ENCODE measurements around the gene IGF2BP2.

Gene IGF2BP2

GRCh38 chr3:185716436-185717108 is 108.3 kb downstream of the IGF2BP2 start:
- no peak overlapping the region for H3K9ac ChIP-seq (ENCODE audit: low read length)
- H3K79me2 ChIP-seq (ENCODE audit: low read length) = no peaks in the 10 kb centered on the region
- no peak overlapping the region for H2AFZ ChIP-seq (ENCODE audit: low read depth, low read length)
- no peaks in the 10 kb centered on the region for H3K4me1 ChIP-seq (ENCODE audit: low read length)
- H3K4me3 ChIP-seq (ENCODE audit: low read length) = no peak overlapping the region
- peaks cover 8% of the 10 kb centered on the region; the same call in 1 of the 2 replicates for H3K27me3 ChIP-seq (ENCODE audit: low read depth, low read length)
- H3K36me3 ChIP-seq (replicated peaks; ENCODE audit: low read depth, low read length) = no peaks in the 10 kb centered on the region
- H3K4me2 ChIP-seq (ENCODE audit: low read length) = no peak overlapping the region
- H3K27ac ChIP-seq (ENCODE audit: low read length) = no peak overlapping the region
- H3K9me3 ChIP-seq (ENCODE audit: insufficient read depth, low read length) = no peaks in the 10 kb centered on the region; the same call in 1 of the 2 replicates
- no peak for TF ChIP-seq CTCF (IDR thresholded peaks at IDR 0.05; ENCODE audit: low read depth, low read length)
- TF ChIP-seq EZH2phosphoT487 (IDR thresholded peaks at IDR 0.05; ENCODE audit: low read depth) = no peak
- H4K20me1 ChIP-seq (ENCODE audit: insufficient read depth, low read length) = no peaks in the 10 kb centered on the region

- H3K9me3 ChIP-seq (ENCODE audit: insufficient read depth, low read length) = no peaks in the 10 kb centered on the region; the same call in 1 of the 2 replicates
- no peak overlapping the region for H3K27ac ChIP-seq (ENCODE audit: low read length)
- H3K4me3 ChIP-seq (ENCODE audit: low read length) = no peak overlapping the region
- H3K4me2 ChIP-seq (ENCODE audit: low read length) = no peak overlapping the region
- peaks cover 8% of the 10 kb centered on the region; the same call in 1 of the 2 replicates for H3K27me3 ChIP-seq (ENCODE audit: low read depth, low read length)
- H2AFZ ChIP-seq (ENCODE audit: low read depth, low read length) = no peak overlapping the region
- H3K36me3 ChIP-seq (replicated peaks; ENCODE audit: low read depth, low read length) = no peaks in the 10 kb centered on the region
- no peaks in the 10 kb centered on the region for H3K4me1 ChIP-seq (ENCODE audit: low read length)
- H3K9ac ChIP-seq (ENCODE audit: low read length) = no peak overlapping the region
- H4K20me1 ChIP-seq (ENCODE audit: insufficient read depth, low read length) = no peaks in the 10 kb centered on the region
- no peak for TF ChIP-seq EZH2phosphoT487 (IDR thresholded peaks at IDR 0.05; ENCODE audit: low read depth)
- TF ChIP-seq CTCF (IDR thresholded peaks at IDR 0.05; ENCODE audit: low read depth, low read length) = no peak
- no peaks in the 10 kb centered on the region for H3K79me2 ChIP-seq (ENCODE audit: low read length)
Observed at GRCh38 chr3:185715091-185715490, 109.8 kb downstream of the IGF2BP2 start.

GRCh38 chr3:185714085-185714484 is 110.8 kb downstream of the IGF2BP2 start:
- peaks cover 16% of the 10 kb centered on the region for H3K27me3 ChIP-seq (ENCODE audit: low read depth, low read length)
- H3K4me2 ChIP-seq (ENCODE audit: low read length) = no peak overlapping the region
- no peaks in the 10 kb centered on the region; the same call in 1 of the 2 replicates for H3K9me3 ChIP-seq (ENCODE audit: insufficient read depth, low read length)
- H3K4me3 ChIP-seq (ENCODE audit: low read length) = no peak overlapping the region
- no peak overlapping the region for H3K9ac ChIP-seq (ENCODE audit: low read length)
- no peak overlapping the region for H2AFZ ChIP-seq (ENCODE audit: low read depth, low read length)
- no peaks in the 10 kb centered on the region for H4K20me1 ChIP-seq (ENCODE audit: insufficient read depth, low read length)
- no peaks in the 10 kb centered on the region for H3K36me3 ChIP-seq (replicated peaks; ENCODE audit: low read depth, low read length)
- H3K4me1 ChIP-seq (ENCODE audit: low read length) = no peaks in the 10 kb centered on the region
- H3K79me2 ChIP-seq (ENCODE audit: low read length) = no peaks in the 10 kb centered on the region
- TF ChIP-seq EZH2phosphoT487 (IDR thresholded peaks at IDR 0.05; ENCODE audit: low read depth) (no peak), CTCF (IDR thresholded peaks at IDR 0.05; ENCODE audit: low read depth, low read length) (no peak)
- H3K27ac ChIP-seq (ENCODE audit: low read length) = no peak overlapping the region

- Histone ChIP-seq H3K4me1 (ENCODE audit: low read length) (no peaks in the 10 kb centered on the region), H2AFZ (ENCODE audit: low read depth, low read length) (no peak overlapping the region), H3K9me3 (ENCODE audit: insufficient read depth, low read length) (no peaks in the 10 kb centered on the region; the same call in 1 of the 2 replicates), H3K4me3 (ENCODE audit: low read length) (no peak overlapping the region), H3K79me2 (ENCODE audit: low read length) (no peaks in the 10 kb centered on the region), H3K27me3 (ENCODE audit: low read depth, low read length) (peaks cover 24% of the 10 kb centered on the region), H3K4me2 (ENCODE audit: low read length) (no peak overlapping the region), H3K27ac (ENCODE audit: low read length) (no peak overlapping the region), H4K20me1 (ENCODE audit: insufficient read depth, low read length) (no peaks in the 10 kb centered on the region), H3K9ac (ENCODE audit: low read length) (no peak overlapping the region), H3K36me3 (replicated peaks; ENCODE audit: low read depth, low read length) (no peaks in the 10 kb centered on the region)
- TF ChIP-seq CTCF (IDR thresholded peaks at IDR 0.05; ENCODE audit: low read depth, low read length) (no peak), EZH2phosphoT487 (IDR thresholded peaks at IDR 0.05; ENCODE audit: low read depth) (no peak)
Observed at GRCh38 chr3:185713015-185713414, 111.8 kb downstream of the IGF2BP2 start.

All from OCI-LY3 (cell line).